Measurements from ENCODE around the gene LIMCH1. TPM values are rescaled to one million over a fixed set of nuclear protein-coding genes. Genes with fewer than 3 reads are reported as not detected.

LIMCH1 gene
- total and polyA plus RNA-seq, 2 experiments from 2014 or later, result 10.6 to 13.3 TPM

DNA sequence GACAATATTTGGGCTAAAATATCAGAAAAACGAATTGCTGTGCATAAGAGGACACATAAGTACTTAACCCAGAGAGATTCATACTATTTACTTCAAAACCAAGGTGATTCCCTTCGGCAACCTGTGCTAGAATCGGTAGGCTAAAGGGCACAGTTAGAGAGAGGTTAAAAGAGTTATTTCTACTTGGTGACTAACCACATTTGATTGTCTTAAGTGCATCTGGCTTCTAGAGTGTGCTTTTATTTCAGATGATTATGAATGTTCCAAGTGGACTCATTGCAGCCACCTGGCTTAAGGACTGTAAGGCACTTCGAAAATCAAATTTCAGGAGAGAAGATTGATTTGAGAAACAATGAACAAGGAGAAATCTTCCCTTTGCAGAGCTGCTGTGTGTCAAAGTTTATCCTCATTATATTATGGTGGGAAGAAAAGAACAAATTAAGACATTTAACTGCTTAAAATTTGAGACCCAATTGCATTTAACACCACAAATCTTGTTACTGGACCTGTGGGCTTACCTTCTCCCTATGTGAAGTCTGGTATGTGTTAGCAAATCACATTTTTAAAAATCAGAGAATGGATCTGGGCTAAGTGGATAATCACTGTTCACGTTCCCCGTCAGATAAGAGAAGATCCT, 176.5 kb downstream of the LIMCH1 start:
- TF ChIP-seq EZH2phosphoT487 (IDR thresholded peaks at IDR 0.05; ENCODE audit: low read depth, severe bottlenecking, unreplicated experiment) (no peak), CTCF (IDR thresholded peaks at IDR 0.05; ENCODE audit: poor library complexity) (no peak), EZH2 (IDR thresholded peaks at IDR 0.05; ENCODE audit: borderline replicate concordance) (no peak)
- no peaks in the 10 kb centered on the region for H3K4me1 ChIP-seq (ENCODE audit: insufficient read depth)
- no peaks in the 10 kb centered on the region for H3K79me2 ChIP-seq
- no peaks in the 10 kb centered on the region for H3K9me2 ChIP-seq (replicated peaks; ENCODE audit: insufficient read depth)
- peaks cover 18% of the 10 kb centered on the region for H3K27me3 ChIP-seq
- H3K36me3 ChIP-seq (replicated peaks; ENCODE audit: insufficient read depth, low read depth), result no peaks in the 10 kb centered on the region
- H4K20me1 ChIP-seq (ENCODE audit: insufficient read depth, poor library complexity, severe bottlenecking), result no peaks in the 10 kb centered on the region
- no peak overlapping the region for H3K27ac ChIP-seq
- H3K9me3 ChIP-seq (ENCODE audit: low read depth), result no peaks in the 10 kb centered on the region
- no peak for DNase-seq (ENCODE audit: low spot score)
- no peak overlapping the region for H3K4me3 ChIP-seq
- H3K4me2 ChIP-seq, result no peak overlapping the region
- WGBS (ENCODE audit: low lambda C conversion rate, missing lambda C conversion rate), result 80% methylated on average over 6 of the region's 6 CpGs
- no peak overlapping the region for H2AFZ ChIP-seq

GRCh38 chr4:41715155-41715554, 177.2 kb downstream of the LIMCH1 start:
- no peak for DNase-seq (ENCODE audit: low spot score)
- H3K9me2 ChIP-seq (replicated peaks; ENCODE audit: insufficient read depth), result no peaks in the 10 kb centered on the region
- H3K4me1 ChIP-seq (ENCODE audit: insufficient read depth), result no peaks in the 10 kb centered on the region
- H4K20me1 ChIP-seq (ENCODE audit: insufficient read depth, poor library complexity, severe bottlenecking), result no peaks in the 10 kb centered on the region
- H3K27ac ChIP-seq, result no peak overlapping the region
- 55% methylated on average over 1 of the region's 1 CpG for WGBS (ENCODE audit: low lambda C conversion rate, missing lambda C conversion rate)
- H3K4me3 ChIP-seq, result no peak overlapping the region
- no peaks in the 10 kb centered on the region for H3K9me3 ChIP-seq (ENCODE audit: low read depth)
- no peak overlapping the region for H3K4me2 ChIP-seq
- no peaks in the 10 kb centered on the region for H3K79me2 ChIP-seq
- no peak overlapping the region for H2AFZ ChIP-seq
- H3K36me3 ChIP-seq (replicated peaks; ENCODE audit: insufficient read depth, low read depth), result no peaks in the 10 kb centered on the region
- TF ChIP-seq CTCF (IDR thresholded peaks at IDR 0.05; ENCODE audit: poor library complexity) (no peak), EZH2phosphoT487 (IDR thresholded peaks at IDR 0.05; ENCODE audit: low read depth, severe bottlenecking, unreplicated experiment) (no peak), EZH2 (IDR thresholded peaks at IDR 0.05; ENCODE audit: borderline replicate concordance) (no peak)
- H3K27me3 ChIP-seq, result peaks cover 25% of the 10 kb centered on the region

- H3K36me3 ChIP-seq (replicated peaks; ENCODE audit: insufficient read depth, low read depth), result no peaks in the 10 kb centered on the region
- H3K4me2 ChIP-seq, result no peak overlapping the region
- H3K9me3 ChIP-seq (ENCODE audit: low read depth), result no peaks in the 10 kb centered on the region
- no peak for DNase-seq (ENCODE audit: low spot score)
- no peaks in the 10 kb centered on the region for H3K9me2 ChIP-seq (replicated peaks; ENCODE audit: insufficient read depth)
- peaks cover 44% of the 10 kb centered on the region for H3K27me3 ChIP-seq
- H4K20me1 ChIP-seq (ENCODE audit: insufficient read depth, poor library complexity, severe bottlenecking), result no peaks in the 10 kb centered on the region
- H3K4me1 ChIP-seq (ENCODE audit: insufficient read depth), result no peaks in the 10 kb centered on the region
- no peaks in the 10 kb centered on the region for H3K79me2 ChIP-seq
- H2AFZ ChIP-seq, result no peak overlapping the region
- H3K27ac ChIP-seq, result no peak overlapping the region
- H3K4me3 ChIP-seq, result no peak overlapping the region
- TF ChIP-seq EZH2 (IDR thresholded peaks at IDR 0.05; ENCODE audit: borderline replicate concordance) (no peak), EZH2phosphoT487 (IDR thresholded peaks at IDR 0.05; ENCODE audit: low read depth, severe bottlenecking, unreplicated experiment) (no peak), CTCF (IDR thresholded peaks at IDR 0.05; ENCODE audit: poor library complexity) (no peak)
These were observed 180.9 kb downstream of the LIMCH1 start for GRCh38 chr4:41718907-41719306.

Data from hepatocyte (in vitro differentiated cells).